Vagina (tissue), 2 donors: Measurements from ENCODE around the gene NOSIP.

Source experiments
- CTCF ChIP-seq, 3 experiments: fragments of 450-650 bp in 2 of 3; fragments of 200-600 bp in 1 of 3; sonication (generic) in 1 of 3; IDR thresholded peaks; one replicate each; pipeline ENCODE4 v1.5.1; 2017 to 2019; ENCODE audit warnings: antibody characterized with exemption in 3 of 3, mild to moderate bottlenecking in 2 of 3, moderate library complexity in 2 of 3
- POLR2A ChIP-seq, 2 donors: fragments of 450-650 bp; IDR thresholded peaks; one replicate each; pipeline ENCODE4 v1.6.1; 2017; ENCODE audit warnings: antibody characterized with exemption in 2 of 2, mild to moderate bottlenecking in 2 of 2, moderate library complexity in 2 of 2
- POLR2AphosphoS5 ChIP-seq, 2 donors: sonication (generic); formaldehyde crosslinking; IDR thresholded peaks; one replicate each; pipeline ENCODE4 v1.9.0; 2017; ENCODE audit warnings: antibody characterized with exemption in 2 of 2, mild to moderate bottlenecking in 2 of 2, low read depth in 1 of 2; ENCODE audit not compliant: insufficient read depth in 1 of 2

GRCh38 chr19:49591731-49592485, 11.6 kb upstream of the NOSIP start:
- TF ChIP-seq CTCF (IDR thresholded peaks at IDR 0.05) = no peak
- no peak for TF ChIP-seq POLR2A (IDR thresholded peaks at IDR 0.05)
- peak in 1 of 2 donors; percentile 15 for TF ChIP-seq POLR2AphosphoS5 (IDR thresholded peaks at IDR 0.05; ENCODE audit: insufficient read depth in 1 of 2, low read depth in 1 of 2)
